GM12878 (cell line): Measurements from ENCODE around the gene L1CAM. TPM values are rescaled to one million over a fixed set of nuclear protein-coding genes. Genes with fewer than 3 reads are reported as not detected.

ENCODE experiments used
- ATAC-seq: fragments of 200-7000 bp; cut with Tn5 transposase; 3 replicates; pipeline ENCODE4 v1.9.1; 2020; ENCODE audit warnings: mild to moderate bottlenecking, moderate library complexity
- BruUV-seq: library from RNA; stranded (reverse); fragments of 400-500 nt; replicated peaks from 2 replicates; lab custom pipeline; 2021; lab: Mats Ljungman, UMichigan
- CTCF ChIA-PET: fragments of 300-600 bp; sonication (Branson Sonifier 250); formaldehyde crosslinking; extraction: SDS; loops from one replicate; lab custom pipeline; 2021; ENCODE audit warnings: inconsistent platforms; lab: Yijun Ruan, JAX
- POLR2A ChIA-PET: fragments of 350-600 bp; formaldehyde crosslinking; extraction: SDS; loops from one replicate; lab custom pipeline; 2021; ENCODE audit warnings: inconsistent platforms; lab: Charles Lee
- RAD21 ChIA-PET: fragments of 300-600 bp; sonication (Branson Sonifier 250); formaldehyde crosslinking; loops from one replicate; lab custom pipeline; 2023; ENCODE audit warnings: antibody characterized with exemption; ENCODE audit not compliant: unreplicated experiment; lab: Charles Lee
- SMC1A ChIA-PET: fragments of 300-600 bp; sonication (Branson Sonifier 250); formaldehyde crosslinking; loops from one replicate; lab custom pipeline; 2023; ENCODE audit not compliant: unreplicated experiment, uncharacterized antibody; lab: Charles Lee
- DNase-seq: peaks from one replicate; pipeline ENCODE4 v3.0.0-alpha.2; 2011; ENCODE audit warnings: low read depth, low spot score
- FAIRE-seq: peaks from 3 replicates; lab custom pipeline; 2011; peaks lifted over from hg19 to GRCh38; lab: Jason Lieb, UNC
- H2AFZ ChIP-seq: 2 replicates; pipeline ENCODE4 v1.6.0; 2011; ENCODE audit warnings: low read depth, low read length, control low read depth; ENCODE audit not compliant: control insufficient read depth
- H3K27ac ChIP-seq: 2 replicates; pipeline ENCODE4 v1.5.1; 2011; ENCODE audit warnings: control low read depth; ENCODE audit not compliant: control insufficient read depth, insufficient read depth
- H3K27me3 ChIP-seq, 2 experiments: replicated peaks in 1 of 2; 2 replicates each; pipeline versions ENCODE4 v1.6.0 to v1.6.1; 2011; ENCODE audit warnings: low read length in 1 of 2; ENCODE audit not compliant: control insufficient read depth in 2 of 2, insufficient read depth in 2 of 2
- H3K36me3 ChIP-seq, 2 experiments: 2 replicates each; pipeline ENCODE4 v1.5.1; 2011; ENCODE audit warnings: low read length in 1 of 2; ENCODE audit not compliant: control insufficient read depth in 2 of 2, insufficient read depth in 2 of 2
- H3K4me1 ChIP-seq: 2 replicates; pipeline ENCODE4 v1.6.1; 2011; ENCODE audit warnings: mild to moderate bottlenecking, low read length, moderate library complexity, mixed read lengths; ENCODE audit not compliant: control insufficient read depth, insufficient read depth
- H3K4me2 ChIP-seq: 2 replicates; pipeline ENCODE4 v1.6.0; 2011; ENCODE audit warnings: control low read depth; ENCODE audit not compliant: control insufficient read depth, insufficient read depth
- H3K4me3 ChIP-seq: fragments of 200-600 bp; sonication (generic); 2 replicates; pipeline ENCODE4 v1.5.1; 2016
- H3K79me2 ChIP-seq: 2 replicates; pipeline ENCODE4 v1.6.0; 2011; ENCODE audit warnings: low read length; ENCODE audit not compliant: control insufficient read depth, insufficient read depth
- H3K9ac ChIP-seq: 2 replicates; pipeline ENCODE4 v1.8.0; 2011; ENCODE audit warnings: low read length, control low read depth, mixed read lengths; ENCODE audit not compliant: control insufficient read depth, insufficient read depth
- H3K9me3 ChIP-seq: replicated peaks from 3 replicates; pipeline ENCODE4 v1.5.1; 2011; ENCODE audit warnings: mild to moderate bottlenecking, low read length; ENCODE audit not compliant: control insufficient read depth, insufficient read depth
- H4K20me1 ChIP-seq: 2 replicates; pipeline ENCODE4 v1.6.0; 2011; ENCODE audit not compliant: control insufficient read depth, insufficient read depth
- ATF7 ChIP-seq: fragments of 450-650 bp; IDR thresholded peaks from 2 replicates; pipeline ENCODE4 v1.6.1; 2016; ENCODE audit warnings: low read depth, mild to moderate bottlenecking
- GABPA ChIP-seq: IDR thresholded peaks from 2 replicates; pipeline ENCODE4 v1.6.1; 2014; ENCODE audit warnings: antibody characterized with exemption, low read depth, mild to moderate bottlenecking, inconsistent platforms
- JUNB ChIP-seq: IDR thresholded peaks from 2 replicates; pipeline ENCODE4 v1.6.1; 2016; ENCODE audit warnings: antibody characterized with exemption, mild to moderate bottlenecking
- NRF1 ChIP-seq: conservative IDR thresholded peaks from 2 replicates; pipeline ENCODE4 v1.6.1; 2011; ENCODE audit warnings: mild to moderate bottlenecking, low read depth, low read length, improper control_type of control experiment
- PAX5 ChIP-seq: IDR thresholded peaks from 2 replicates; pipeline ENCODE4 v1.6.1; 2011; ENCODE audit warnings: low read depth, low read length, borderline replicate concordance
- POU2F2 ChIP-seq: IDR thresholded peaks from 3 replicates; pipeline ENCODE4 v1.6.1; 2011; ENCODE audit warnings: low read depth, mild to moderate bottlenecking, low read length, borderline replicate concordance
- RAD51 ChIP-seq: fragments of 450-650 bp; IDR thresholded peaks from 2 replicates; pipeline ENCODE4 v1.6.1; 2016; ENCODE audit warnings: moderate library complexity, mild to moderate bottlenecking, inconsistent platforms
- RUNX3 ChIP-seq: IDR thresholded peaks from 2 replicates; pipeline ENCODE4 v1.6.1; 2012; ENCODE audit warnings: low read length, inconsistent platforms
- SREBF1 ChIP-seq: IDR thresholded peaks from 2 replicates; pipeline ENCODE4 v1.6.1; 2012; ENCODE audit warnings: mild to moderate bottlenecking, low read length
- ZZZ3 ChIP-seq: IDR thresholded peaks from 2 replicates; pipeline ENCODE4 v1.6.1; 2011; ENCODE audit warnings: low read depth; ENCODE audit not compliant: control insufficient read depth, insufficient read length
- WGBS: methylation state at CpG from one replicate; pipeline ENCODE4 v1.1.6; 2016; ENCODE audit warnings: low lambda C conversion rate; ENCODE audit not compliant: insufficient replicate concordance, insufficient coverage; ENCODE audit errors: missing lambda C conversion rate; 5-methylcytosine and 5-hydroxymethylcytosine counted together
- in situ Hi-C: fragments of 300-500 bp; cut with MboI; formaldehyde crosslinking; loops from 9 replicates; pipeline ENCODE4 v1.14.3; 2018; ENCODE audit warnings: mixed read lengths
- intact Hi-C: fragments of 100-400 bp; cut with micrococcal nuclease; formaldehyde crosslinking; loops from one replicate; pipeline ENCODE4 v1.14.2; 2022; ENCODE audit not compliant: unreplicated experiment
- polyA plus RNA-seq, 11 experiments: library from polyadenylated mRNA; depleted of rRNA in 4 of 11; unstranded in 6 of 11; stranded (reverse) in 5 of 11; fragments of >200 nt; fragmentation: Nextera tagmentation in 4 of 11; fragmentation: Illumina TruSeq in 1 of 11; extraction: Ambion mirVana in 4 of 11; extraction: Trizol in 1 of 11; gene quantifications; 1 replicate in 1 of 11; 2 replicates in 10 of 11; pipeline versions ENCODE4 v1.2.1 to v1.2.3, GENCODE V29; 2011 to 2016; ENCODE audit warnings: inconsistent platforms in 2 of 11, missing spikeins in 2 of 11, low read depth in 1 of 11
- total RNA-seq, 4 experiments: library from RNA; depleted of rRNA in 3 of 4; stranded (reverse); fragments of >200 nt in 3 of 4; fragmentation: Illumina TruSeq in 1 of 4; extraction: Trizol in 1 of 4; gene quantifications; 2 replicates each; pipeline versions ENCODE4 v1.2.1 to v1.2.3, GENCODE V29; 2013 to 2021
- TF ChIP-seq, protein P1 (sequence below): fragments of 450-650 bp; IDR thresholded peaks from 2 replicates; pipeline ENCODE4 v1.6.1; 2017; ENCODE audit warnings: low read depth, mild to moderate bottlenecking, moderate library complexity
- TF ChIP-seq, protein P2 (sequence below): IDR thresholded peaks from 2 replicates; pipeline ENCODE4 v1.6.1; 2012; ENCODE audit warnings: low read length, inconsistent platforms
- TF ChIP-seq, protein P3 (sequence below): fragments of 450-650 bp; formaldehyde crosslinking; IDR thresholded peaks from 2 replicates; pipeline ENCODE4 v1.4.0; 2022; ENCODE audit warnings: mild to moderate bottlenecking, moderate library complexity

L1CAM gene
- total and polyA plus RNA-seq, 10 of the 15 experiments (the other 5 are each of a cell fraction or from before 2014, with no cell fraction given): 0.01 to 0.64 (median 0.09) TPM; not detected in 5

DNA sequence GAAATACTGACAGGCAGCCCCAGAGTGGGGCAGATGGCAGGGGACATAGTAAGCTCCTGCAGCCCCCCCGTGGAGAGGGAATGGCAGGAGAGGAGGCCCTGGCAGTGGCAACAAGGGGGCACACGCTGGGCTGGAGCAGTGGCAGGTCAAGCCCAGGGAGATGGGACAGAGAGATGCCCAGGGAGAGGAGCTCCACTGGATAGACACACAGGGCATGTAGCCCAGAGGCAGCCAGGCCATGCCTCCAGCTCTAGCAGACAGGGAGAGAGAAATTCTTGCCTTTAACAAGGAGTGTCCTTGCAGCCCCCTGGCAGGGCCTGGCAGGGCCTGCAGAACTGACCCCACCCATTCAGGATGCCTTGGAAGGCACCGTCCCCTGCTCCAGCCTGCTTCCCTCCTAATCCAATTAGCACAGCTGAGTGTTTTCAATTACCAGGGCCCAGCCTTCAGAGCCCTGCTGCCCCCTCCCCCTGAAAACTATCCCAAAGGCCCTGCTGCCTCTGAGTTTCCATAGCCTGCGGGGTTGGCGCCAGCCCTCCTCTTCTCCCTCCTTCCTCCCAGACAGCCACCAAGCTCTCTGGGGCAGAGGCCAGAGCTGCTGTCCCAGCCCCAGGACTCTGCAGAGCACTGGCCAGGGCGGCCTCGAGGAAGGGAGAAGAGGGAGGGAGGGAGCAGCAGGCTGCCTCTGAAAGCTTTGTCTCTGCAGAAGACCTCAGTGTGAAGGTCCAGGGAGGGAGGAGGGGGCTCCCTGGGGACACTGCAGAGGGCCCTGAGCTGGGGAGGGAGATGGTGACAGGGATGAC is 12.5 kb downstream of the L1CAM start (continued):
- no peak for TF ChIP-seq GABPA

DNA sequence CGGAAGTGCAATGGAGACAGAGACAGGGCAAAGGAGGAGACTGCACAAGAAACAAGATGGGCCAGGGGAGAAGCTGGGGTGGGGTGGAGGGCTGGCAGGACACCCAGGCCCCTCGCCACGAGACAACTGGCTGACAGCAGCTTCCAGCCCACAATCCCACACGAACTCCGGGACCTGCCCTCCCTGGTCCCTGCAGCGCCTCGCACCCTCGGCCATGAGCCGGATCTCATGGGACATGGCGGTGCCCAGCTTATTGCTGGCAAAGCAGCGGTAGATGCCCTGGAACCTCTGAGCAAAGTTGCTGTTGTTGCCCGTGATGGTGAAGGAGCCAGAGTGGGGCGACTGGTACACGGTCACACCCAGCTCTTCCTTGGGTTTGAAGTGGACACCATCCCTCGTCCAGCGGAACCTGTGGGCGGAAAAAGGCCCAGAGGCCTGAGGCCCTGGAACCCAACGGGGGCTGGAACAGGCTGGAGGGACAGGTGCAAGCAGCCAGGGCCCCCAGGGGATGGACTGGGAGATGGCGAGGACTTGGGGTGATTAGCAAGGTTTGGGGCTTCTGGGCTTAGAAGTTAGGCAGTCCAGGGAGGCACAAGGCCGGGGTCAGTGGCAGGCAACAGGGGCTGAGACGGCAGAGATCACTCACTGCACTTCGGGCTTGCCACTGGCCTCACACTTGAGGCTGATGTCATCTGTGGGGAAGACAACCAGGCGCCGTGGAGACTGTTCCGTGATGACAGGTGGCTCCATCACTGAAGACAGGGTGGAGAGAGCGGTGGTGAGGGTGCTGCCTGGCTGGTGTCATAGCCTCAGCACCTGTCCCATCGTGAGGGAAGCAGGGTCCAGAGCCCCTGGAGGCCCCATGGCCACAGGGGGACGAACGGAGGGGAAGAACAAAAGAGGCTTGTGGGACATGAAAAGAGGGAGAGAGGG is 13.8 kb downstream of the L1CAM start:
- DNase-seq: no peak
- no TSS peak for BruUV-seq
- ChIA-PET POLR2A (no interaction called here), CTCF (interaction anchor here (0.6 kb wide), 1 partner anchor 187 kb away, joined by 3 read pairs; no protein-coding TSS in a partner anchor), RAD21 (no interaction called here), SMC1A (no interaction called here)
- H3K27ac ChIP-seq: no peak overlapping the region
- H4K20me1 ChIP-seq: no peaks in the 10 kb centered on the region
- H3K9me3 ChIP-seq: no peaks in the 10 kb centered on the region; the same call in 2 of the 3 replicates
- in situ Hi-C loops (no loop called here), intact Hi-C loops (no loop called here)
- 23% methylated on average over 28 of the region's 29 CpGs for WGBS
- no peaks in the 10 kb centered on the region for H3K36me3 ChIP-seq
- no peak for FAIRE-seq
- H3K4me2 ChIP-seq: no peak overlapping the region
- no peaks in the 10 kb centered on the region for H3K79me2 ChIP-seq
- H2AFZ ChIP-seq: no peak overlapping the region
- no peak overlapping the region for H3K9ac ChIP-seq
- H3K4me3 ChIP-seq: no peak overlapping the region
- H3K4me1 ChIP-seq: no peaks in the 10 kb centered on the region
- peaks cover 2% of the 10 kb centered on the region in 2 experiments; a peak in 2 of 4 replicates for H3K27me3 ChIP-seq
- no peak for ATAC-seq
- TF ChIP-seq PAX5 (no peak), RAD51 (no peak), NRF1 (no peak), SREBF1 (no peak), ZZZ3 (no peak), ATF7 (no peak), POU2F2 (no peak), RUNX3 (no peak), JUNB (no peak)
- TF ChIP-seq, protein P1, sequence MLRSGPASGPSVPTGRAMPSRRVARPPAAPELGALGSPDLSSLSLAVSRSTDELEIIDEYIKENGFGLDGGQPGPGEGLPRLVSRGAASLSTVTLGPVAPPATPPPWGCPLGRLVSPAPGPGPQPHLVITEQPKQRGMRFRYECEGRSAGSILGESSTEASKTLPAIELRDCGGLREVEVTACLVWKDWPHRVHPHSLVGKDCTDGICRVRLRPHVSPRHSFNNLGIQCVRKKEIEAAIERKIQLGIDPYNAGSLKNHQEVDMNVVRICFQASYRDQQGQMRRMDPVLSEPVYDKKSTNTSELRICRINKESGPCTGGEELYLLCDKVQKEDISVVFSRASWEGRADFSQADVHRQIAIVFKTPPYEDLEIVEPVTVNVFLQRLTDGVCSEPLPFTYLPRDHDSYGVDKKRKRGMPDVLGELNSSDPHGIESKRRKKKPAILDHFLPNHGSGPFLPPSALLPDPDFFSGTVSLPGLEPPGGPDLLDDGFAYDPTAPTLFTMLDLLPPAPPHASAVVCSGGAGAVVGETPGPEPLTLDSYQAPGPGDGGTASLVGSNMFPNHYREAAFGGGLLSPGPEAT: no peak
- TF ChIP-seq, protein P2, sequence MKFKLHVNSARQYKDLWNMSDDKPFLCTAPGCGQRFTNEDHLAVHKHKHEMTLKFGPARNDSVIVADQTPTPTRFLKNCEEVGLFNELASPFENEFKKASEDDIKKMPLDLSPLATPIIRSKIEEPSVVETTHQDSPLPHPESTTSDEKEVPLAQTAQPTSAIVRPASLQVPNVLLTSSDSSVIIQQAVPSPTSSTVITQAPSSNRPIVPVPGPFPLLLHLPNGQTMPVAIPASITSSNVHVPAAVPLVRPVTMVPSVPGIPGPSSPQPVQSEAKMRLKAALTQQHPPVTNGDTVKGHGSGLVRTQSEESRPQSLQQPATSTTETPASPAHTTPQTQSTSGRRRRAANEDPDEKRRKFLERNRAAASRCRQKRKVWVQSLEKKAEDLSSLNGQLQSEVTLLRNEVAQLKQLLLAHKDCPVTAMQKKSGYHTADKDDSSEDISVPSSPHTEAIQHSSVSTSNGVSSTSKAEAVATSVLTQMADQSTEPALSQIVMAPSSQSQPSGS: no peak
- TF ChIP-seq, protein P3, sequence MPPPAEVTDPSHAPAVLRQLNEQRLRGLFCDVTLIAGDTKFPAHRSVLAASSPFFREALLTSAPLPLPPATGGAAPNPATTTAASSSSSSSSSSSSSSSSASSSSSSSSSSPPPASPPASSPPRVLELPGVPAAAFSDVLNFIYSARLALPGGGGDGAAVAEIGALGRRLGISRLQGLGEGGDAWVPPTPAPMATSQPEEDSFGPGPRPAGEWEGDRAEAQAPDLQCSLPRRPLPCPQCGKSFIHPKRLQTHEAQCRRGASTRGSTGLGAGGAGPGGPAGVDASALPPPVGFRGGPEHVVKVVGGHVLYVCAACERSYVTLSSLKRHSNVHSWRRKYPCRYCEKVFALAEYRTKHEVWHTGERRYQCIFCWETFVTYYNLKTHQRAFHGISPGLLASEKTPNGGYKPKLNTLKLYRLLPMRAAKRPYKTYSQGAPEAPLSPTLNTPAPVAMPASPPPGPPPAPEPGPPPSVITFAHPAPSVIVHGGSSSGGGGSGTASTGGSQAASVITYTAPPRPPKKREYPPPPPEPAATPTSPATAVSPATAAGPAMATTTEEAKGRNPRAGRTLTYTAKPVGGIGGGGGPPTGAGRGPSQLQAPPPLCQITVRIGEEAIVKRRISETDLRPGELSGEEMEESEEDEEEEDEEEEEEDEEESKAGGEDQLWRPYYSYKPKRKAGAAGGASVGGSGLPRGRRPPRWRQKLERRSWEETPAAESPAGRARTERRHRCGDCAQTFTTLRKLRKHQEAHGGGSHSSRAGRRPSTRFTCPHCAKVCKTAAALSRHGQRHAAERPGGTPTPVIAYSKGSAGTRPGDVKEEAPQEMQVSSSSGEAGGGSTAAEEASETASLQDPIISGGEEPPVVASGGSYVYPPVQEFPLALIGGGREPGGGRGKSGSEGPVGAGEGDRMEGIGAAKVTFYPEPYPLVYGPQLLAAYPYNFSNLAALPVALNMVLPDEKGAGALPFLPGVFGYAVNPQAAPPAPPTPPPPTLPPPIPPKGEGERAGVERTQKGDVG (CRISPR knock-in tag): no peak
